GM12891 (cell line): Measurements from ENCODE around the gene SPATA3.
A peak's percentile ranks its signal among the peaks of the same experiment; 100 is the strongest.

ENCODE experiments used
- POLR2A ChIP-seq: IDR thresholded peaks from 2 replicates; pipeline ENCODE4 v1.6.1; 2011; ENCODE audit warnings: low read depth, low read length, control low read depth
- POLR2AphosphoS5 ChIP-seq: IDR thresholded peaks from 2 replicates; pipeline ENCODE4 v1.6.1; 2011; ENCODE audit warnings: low read depth, low read length, control low read depth

- TF ChIP-seq POLR2A (no peak), POLR2AphosphoS5 (peak; percentile 67; the same call in 1 of the 2 replicates)
Measured at GRCh38 chr2:230953845-230954244, 42.1 kb upstream of the SPATA3 start.
